Right atrium auricular region (tissue), 2 donors: ENCODE data around the gene MSX2. TPM values are rescaled to one million over a fixed set of nuclear protein-coding genes. Genes with fewer than 3 reads are reported as not detected.
A peak's percentile ranks its signal among the peaks of the same experiment; 100 is the strongest.

ENCODE experiments used
- DNase-seq: peaks from one replicate; pipeline ENCODE4 v3.0.0-alpha.2; 2019; ENCODE audit warnings: low spot score
- H3K27ac ChIP-seq, 2 donors: fragments of 200-600 bp; sonication (generic); 1 replicate in 1 of 2; 2 replicates in 1 of 2; pipeline ENCODE4 v1.5.1; 2016 to 2019
- H3K27me3 ChIP-seq, 2 donors: fragments of 200-600 bp; sonication (generic); one replicate each; pipeline versions ENCODE4 v1.5.1 to v1.6.0; 2017 to 2019
- H3K36me3 ChIP-seq: fragments of 200-600 bp; sonication (generic); one replicate; pipeline ENCODE4 v1.5.1; 2016
- H3K4me1 ChIP-seq, 2 donors: fragments of 200-600 bp; sonication (generic); one replicate each; pipeline versions ENCODE4 v1.5.1 to v1.6.0; 2017 to 2019
- H3K4me3 ChIP-seq, 2 donors: fragments of 200-600 bp; sonication (generic); 1 replicate in 1 of 2; 2 replicates in 1 of 2; pipeline ENCODE4 v1.5.1; 2017 to 2019; ENCODE audit warnings: mild to moderate bottlenecking in 1 of 2, moderate library complexity in 1 of 2
- H3K9me3 ChIP-seq, 2 donors: fragments of 200-600 bp; sonication (generic); one replicate each; pipeline ENCODE4 v1.5.1; 2019
- total RNA-seq, 2 donors: library from RNA; depleted of rRNA; stranded (reverse); fragments of >200 nt; gene quantifications; one replicate each; pipeline ENCODE4 v1.1.0, GENCODE V29; 2016
- TF ChIP-seq, protein P1 (sequence below), 2 donors: fragments of 200-600 bp; sonication (generic); IDR thresholded peaks; one replicate each; pipeline ENCODE4 v1.5.1; 2019; ENCODE audit warnings: antibody characterized with exemption in 2 of 2

The MSX2 gene
- total RNA-seq = 1 to 10 TPM; 2.6 to 3.4 TPM

DNA sequence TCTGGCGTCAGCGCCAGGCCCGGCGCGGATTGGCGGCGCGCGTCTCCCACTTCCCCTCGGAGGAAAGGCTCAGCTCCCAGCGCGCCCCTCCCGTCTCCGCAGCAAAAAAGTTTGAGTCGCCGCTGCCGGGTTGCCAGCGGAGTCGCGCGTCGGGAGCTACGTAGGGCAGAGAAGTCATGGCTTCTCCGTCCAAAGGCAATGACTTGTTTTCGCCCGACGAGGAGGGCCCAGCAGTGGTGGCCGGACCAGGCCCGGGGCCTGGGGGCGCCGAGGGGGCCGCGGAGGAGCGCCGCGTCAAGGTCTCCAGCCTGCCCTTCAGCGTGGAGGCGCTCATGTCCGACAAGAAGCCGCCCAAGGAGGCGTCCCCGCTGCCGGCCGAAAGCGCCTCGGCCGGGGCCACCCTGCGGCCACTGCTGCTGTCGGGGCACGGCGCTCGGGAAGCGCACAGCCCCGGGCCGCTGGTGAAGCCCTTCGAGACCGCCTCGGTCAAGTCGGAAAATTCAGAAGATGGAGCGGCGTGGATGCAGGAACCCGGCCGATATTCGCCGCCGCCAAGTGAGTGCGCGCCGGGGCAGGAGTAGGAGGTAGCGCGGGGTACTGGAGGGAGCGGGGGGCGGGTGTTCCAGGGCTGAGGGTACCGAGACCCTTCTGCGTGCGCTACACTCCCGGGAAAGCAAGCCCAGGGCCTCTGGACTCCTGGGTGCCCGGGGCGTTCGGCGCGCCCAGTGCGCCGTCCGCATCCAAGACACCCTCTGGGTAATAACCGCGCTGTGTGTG is at the start of gene MSX2:
MSX2 (plus strand) TSS at position 99 of the 777 bp plus-strand sequence; CDS start at position 177, 78 bp downstream.
- Histone ChIP-seq H3K9me3 (no peaks in the 10 kb centered on the region), H3K4me1 (peaks cover 0 to 28% of the 10 kb centered on the region in 2 donors), H3K4me3 (peak within 1 kb of the TSS; percentile 59 to 67), H3K27ac (peak within 1 kb of the TSS; percentile 68 to 83), H3K27me3 (peaks cover 15 to 32% of the 10 kb centered on the region in 2 donors), H3K36me3 (peaks cover 7% of the 10 kb centered on the region)
- TF ChIP-seq, protein P1, sequence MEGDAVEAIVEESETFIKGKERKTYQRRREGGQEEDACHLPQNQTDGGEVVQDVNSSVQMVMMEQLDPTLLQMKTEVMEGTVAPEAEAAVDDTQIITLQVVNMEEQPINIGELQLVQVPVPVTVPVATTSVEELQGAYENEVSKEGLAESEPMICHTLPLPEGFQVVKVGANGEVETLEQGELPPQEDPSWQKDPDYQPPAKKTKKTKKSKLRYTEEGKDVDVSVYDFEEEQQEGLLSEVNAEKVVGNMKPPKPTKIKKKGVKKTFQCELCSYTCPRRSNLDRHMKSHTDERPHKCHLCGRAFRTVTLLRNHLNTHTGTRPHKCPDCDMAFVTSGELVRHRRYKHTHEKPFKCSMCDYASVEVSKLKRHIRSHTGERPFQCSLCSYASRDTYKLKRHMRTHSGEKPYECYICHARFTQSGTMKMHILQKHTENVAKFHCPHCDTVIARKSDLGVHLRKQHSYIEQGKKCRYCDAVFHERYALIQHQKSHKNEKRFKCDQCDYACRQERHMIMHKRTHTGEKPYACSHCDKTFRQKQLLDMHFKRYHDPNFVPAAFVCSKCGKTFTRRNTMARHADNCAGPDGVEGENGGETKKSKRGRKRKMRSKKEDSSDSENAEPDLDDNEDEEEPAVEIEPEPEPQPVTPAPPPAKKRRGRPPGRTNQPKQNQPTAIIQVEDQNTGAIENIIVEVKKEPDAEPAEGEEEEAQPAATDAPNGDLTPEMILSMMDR (IDR thresholded peaks at IDR 0.05) = no peak
- DNase-seq = peak; percentile 90

DNA sequence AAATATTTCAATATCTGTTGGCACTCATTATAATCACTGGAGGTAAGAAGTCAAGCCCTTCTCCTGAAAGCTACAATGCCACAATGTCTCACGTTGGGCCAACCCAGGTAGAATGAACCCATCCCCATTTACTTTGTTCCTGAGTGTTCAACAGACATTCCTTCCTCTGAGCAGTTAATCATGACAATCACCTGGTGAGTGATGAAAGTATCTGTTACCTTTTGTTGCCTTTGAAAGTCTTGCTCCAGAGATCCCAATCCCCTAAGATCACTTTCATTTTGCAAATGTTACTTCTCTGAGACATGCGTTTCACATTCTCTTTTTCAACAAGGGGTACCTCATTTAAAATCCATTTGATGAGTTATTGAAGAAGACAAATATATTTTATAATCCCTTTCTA is 49.3 kb upstream of the MSX2 start:
- Histone ChIP-seq H3K4me1 (no peaks in the 10 kb centered on the region), H3K36me3 (no peaks in the 10 kb centered on the region), H3K9me3 (no peaks in the 10 kb centered on the region), H3K27ac (no peak overlapping the region), H3K27me3 (no peaks in the 10 kb centered on the region), H3K4me3 (no peak overlapping the region)
- DNase-seq = no peak
- TF ChIP-seq, protein P1 (IDR thresholded peaks at IDR 0.05) = no peak

DNA sequence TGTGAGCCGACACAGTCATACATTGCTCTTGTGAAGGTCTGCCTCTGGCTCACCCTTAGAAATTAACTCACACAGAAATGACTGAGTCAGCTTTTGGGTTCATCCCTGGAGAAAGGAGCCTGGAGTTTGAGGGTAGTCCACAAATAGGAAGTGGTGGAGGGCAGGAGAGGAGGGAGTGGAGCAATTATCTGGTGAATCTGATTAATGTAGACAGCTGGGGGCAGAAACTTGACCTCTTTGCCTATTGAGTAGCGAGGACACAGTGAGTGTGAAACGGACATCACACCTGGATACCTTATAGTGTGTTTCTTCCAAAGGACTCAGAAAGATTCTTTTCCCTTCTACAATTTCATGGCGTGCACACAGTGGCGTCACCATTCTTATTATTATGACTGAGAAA is 48.5 kb upstream of the MSX2 start:
- no peak for DNase-seq
- Histone ChIP-seq H3K4me1 (no peaks in the 10 kb centered on the region), H3K9me3 (no peaks in the 10 kb centered on the region), H3K4me3 (no peak overlapping the region), H3K27me3 (no peaks in the 10 kb centered on the region), H3K36me3 (no peaks in the 10 kb centered on the region), H3K27ac (no peak overlapping the region)
- TF ChIP-seq, protein P1 (IDR thresholded peaks at IDR 0.05) = no peak

DNA sequence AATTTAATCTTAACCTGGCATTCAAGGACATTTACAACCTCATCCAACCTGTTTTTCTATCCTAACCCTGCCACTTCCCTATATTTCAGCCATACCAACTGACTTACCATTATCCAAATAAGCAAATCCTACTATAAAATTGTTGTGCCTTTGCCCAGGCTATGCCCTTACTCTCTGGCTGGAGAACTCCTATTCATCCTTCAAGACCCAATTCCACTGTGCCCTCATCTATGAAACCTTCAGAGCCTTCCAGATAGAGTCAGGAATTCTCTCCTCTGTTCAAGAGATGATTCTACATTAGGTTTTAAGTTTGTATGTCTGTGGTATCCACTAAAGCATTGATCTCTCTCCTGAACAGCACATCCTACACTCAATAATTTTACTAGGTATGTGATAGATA is 46.3 kb upstream of the MSX2 start:
- Histone ChIP-seq H3K9me3 (no peaks in the 10 kb centered on the region), H3K36me3 (no peaks in the 10 kb centered on the region), H3K27ac (no peak overlapping the region), H3K4me1 (no peaks in the 10 kb centered on the region), H3K27me3 (no peaks in the 10 kb centered on the region), H3K4me3 (no peak overlapping the region)
- no peak for DNase-seq
- TF ChIP-seq, protein P1 (IDR thresholded peaks at IDR 0.05) = no peak

DNA sequence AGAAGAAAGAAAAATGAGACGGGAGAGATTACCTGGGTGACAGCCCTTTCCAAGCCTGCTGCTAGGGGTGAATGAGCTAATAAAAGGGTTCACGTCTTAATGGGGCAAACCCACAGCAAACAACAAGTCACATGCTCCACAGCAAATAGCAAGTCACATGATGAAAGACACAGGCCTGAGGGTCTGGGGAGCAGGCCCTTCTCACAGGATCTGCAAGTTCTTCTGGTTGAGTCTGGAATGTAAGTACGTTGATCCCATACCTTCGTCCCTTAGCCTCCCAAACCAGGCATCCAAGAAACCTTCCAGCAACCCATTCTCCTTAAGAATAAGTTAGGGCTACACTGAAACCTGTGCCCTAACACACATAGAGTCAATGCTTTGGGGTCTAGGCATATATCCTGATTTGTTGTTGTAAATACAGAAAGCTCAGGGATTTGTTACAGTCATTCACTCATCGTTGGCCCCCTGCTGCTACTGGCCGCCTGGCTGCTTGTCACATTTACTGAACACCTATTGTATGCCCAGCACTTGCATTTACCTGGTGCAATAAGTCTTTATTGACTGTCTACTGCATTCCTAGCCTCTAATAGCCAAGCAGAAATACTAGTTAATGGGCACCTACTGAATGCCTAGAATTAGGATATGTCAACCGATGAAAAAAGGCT is 43.3 kb upstream of the MSX2 start:
- TF ChIP-seq, protein P1 (IDR thresholded peaks at IDR 0.05) = no peak
- H3K36me3 ChIP-seq = no peaks in the 10 kb centered on the region
- no peak overlapping the region for H3K4me3 ChIP-seq
- DNase-seq = no peak
- H3K9me3 ChIP-seq = no peaks in the 10 kb centered on the region
- H3K4me1 ChIP-seq = no peaks in the 10 kb centered on the region
- H3K27ac ChIP-seq = no peak overlapping the region
- H3K27me3 ChIP-seq = no peaks in the 10 kb centered on the region
